Fibroblast of gingiva (primary cell): Measurements from ENCODE around the gene ST7.

Experiments
- DNase-seq: peaks from one replicate; pipeline ENCODE4 v3.0.0-alpha.2; 2011; ENCODE audit warnings: low read depth

Gene ST7

GRCh38 chr7:117130262-117130661 lies 177.0 kb downstream of the ST7 start:
- DNase-seq = no peak

GRCh38 chr7:117132321-117133120 lies 179.2 kb downstream of the ST7 start:
- DNase-seq = peak; percentile 76

DNA sequence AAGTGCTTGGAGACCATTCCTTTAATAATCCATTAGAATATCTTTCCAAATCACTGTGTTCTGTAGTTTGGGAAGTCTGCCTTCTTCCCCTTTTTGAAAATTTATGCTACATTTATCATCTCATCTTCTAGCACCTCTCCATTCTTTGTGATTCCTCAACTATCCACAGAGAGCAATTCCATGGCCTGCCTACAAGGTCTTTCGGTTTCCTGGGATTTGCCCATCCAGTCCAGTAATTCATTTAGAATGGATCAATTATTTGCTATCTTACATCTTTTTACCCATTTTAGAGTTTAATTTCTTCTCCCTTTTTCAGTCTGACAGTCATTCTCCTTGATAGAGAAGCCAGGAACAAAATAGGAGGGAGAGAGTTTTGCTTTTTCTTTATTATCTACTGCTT lies 179.8 kb downstream of the ST7 start:
- DNase-seq = no peak

GRCh38 chr7:117134411-117134810 lies 181.1 kb downstream of the ST7 start:
- DNase-seq = no peak

GRCh38 chr7:117134889-117135552 lies 181.7 kb downstream of the ST7 start:
- no peak for DNase-seq

DNA sequence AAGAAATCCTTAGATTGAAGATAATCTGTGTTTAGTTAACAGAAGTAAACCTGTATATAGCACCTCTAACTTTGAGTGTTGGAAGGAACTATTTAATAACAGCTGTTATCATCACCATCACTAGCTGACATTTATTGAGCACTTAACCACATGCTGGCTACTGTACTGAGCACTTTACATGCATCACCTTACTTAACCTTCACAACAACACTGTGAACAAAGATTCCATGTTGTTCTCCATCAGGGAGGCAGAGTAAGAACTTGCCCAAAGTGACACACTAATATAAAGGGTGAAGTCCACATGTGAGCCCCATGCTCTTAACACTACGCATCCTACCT lies 182.2 kb downstream of the ST7 start:
- no peak for DNase-seq

- DNase-seq = no peak
Observed at GRCh38 chr7:117137868-117138267, 184.6 kb downstream of the ST7 start.

DNA sequence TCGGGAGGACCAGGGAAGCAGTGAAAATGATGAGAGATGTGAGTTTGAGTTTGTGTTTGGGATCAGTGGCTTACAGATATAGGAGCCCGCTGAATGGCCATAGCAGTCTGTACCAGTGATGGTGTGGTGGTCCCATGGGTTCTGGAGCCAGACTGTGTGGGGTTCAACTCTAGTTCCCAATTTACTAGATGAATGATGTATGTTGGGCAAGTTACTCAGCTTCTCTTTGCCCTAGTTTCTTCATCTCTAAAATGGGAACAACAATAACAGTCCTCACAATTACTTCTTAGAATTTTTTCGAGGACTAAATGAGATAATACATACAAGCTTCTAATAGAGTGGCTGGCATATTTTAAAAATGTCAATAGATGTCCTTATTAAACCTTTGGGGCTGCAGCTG lies 185.2 kb downstream of the ST7 start:
- DNase-seq = no peak

- DNase-seq = no peak
Observed at GRCh38 chr7:117138981-117139380, 185.7 kb downstream of the ST7 start.

- DNase-seq = no peak
Observed at GRCh38 chr7:117139397-117139984, 186.2 kb downstream of the ST7 start.

- no peak for DNase-seq
Observed at GRCh38 chr7:117140921-117141320, 187.6 kb downstream of the ST7 start.

- DNase-seq = no peak
Observed at GRCh38 chr7:117143066-117143465, 189.8 kb downstream of the ST7 start.

GRCh38 chr7:117143580-117143979 lies 190.3 kb downstream of the ST7 start:
- DNase-seq = no peak

DNA sequence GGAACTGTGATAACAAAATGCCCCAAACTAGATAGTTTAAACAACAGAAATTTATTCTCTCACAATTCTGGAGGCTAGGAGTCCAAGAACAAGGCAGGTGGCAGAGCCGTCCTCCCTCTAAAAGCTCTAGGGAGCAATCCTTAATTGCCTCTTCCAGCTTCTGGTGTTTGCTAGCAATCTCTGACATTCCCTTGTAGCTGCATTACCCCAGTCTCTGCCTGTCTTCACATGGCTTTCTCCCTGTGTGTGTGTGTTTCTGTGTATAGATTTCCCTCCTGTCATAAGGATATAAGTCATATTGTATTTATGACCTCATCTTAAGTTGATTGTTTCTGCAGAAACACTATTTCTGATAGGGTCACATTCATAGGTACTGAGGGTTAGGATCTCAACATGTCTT lies 192.0 kb downstream of the ST7 start:
- no peak for DNase-seq

DNA sequence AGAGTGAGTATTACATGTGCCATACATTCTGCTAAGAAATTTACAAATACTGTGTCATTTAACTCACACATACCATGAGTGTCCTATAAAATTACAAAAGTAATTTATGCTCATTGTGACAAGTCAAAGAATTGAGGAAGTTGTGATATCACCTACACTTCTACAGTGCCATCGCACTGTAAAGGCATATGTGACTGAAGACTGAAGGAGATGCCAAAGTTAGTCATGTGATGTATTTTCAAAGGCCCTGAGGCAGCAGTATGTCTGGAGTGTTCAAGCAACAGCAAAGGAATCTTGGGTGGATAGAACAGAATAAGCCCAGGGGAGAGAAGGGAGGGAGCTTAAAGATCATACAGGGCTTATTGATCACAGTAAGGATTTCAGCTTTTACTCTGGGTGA lies 192.8 kb downstream of the ST7 start:
- no peak for DNase-seq

DNA sequence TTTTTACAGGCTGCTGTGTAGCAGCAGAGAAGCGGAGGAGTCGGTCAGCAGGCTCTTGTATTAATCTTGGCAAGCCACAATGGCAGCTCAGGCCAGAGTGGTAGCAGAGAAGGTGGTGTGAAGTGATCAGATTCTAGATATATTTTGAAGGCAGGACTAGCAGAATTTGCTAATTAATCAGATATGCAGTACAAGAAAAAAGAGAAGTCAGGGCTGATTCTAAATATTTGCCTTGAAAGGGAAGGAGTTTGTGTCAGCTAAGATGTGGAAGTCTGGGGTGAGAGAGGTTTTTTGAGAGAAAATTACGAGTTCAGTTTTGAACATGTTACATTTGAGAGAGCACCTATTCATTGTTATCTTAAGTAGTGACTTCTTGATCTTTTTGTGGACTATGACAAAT lies 193.2 kb downstream of the ST7 start:
- no peak for DNase-seq

GRCh38 chr7:117148971-117149370 lies 195.7 kb downstream of the ST7 start:
- no peak for DNase-seq

- no peak for DNase-seq
Observed at GRCh38 chr7:117149692-117150091, 196.4 kb downstream of the ST7 start.

GRCh38 chr7:117152213-117153007 lies 199.1 kb downstream of the ST7 start:
- no peak for DNase-seq

DNA sequence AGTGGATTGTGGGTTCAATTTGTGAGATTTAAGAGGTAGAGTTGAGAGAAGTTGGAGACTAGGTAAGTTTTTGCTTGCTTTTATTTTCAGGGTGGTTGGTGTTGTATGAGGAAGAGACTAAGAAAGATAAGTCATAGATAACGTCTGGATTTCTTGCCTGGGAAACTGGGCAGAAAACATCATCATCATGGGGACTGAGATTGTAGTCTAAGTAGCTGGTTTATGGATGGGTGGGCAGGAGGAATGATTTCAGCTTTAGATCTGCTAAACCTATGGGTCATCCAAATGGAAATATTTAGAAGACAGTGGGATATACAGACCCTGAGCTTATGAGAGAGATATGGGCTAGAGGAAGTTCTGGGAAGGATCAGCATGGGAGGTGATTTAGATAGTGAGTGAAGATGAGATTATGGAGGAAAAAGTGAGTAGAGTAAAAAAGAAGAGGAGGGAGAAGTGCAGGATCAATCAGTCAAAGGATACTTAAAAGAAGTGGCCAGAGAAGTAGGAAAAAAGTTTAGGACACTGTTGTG lies 199.8 kb downstream of the ST7 start:
- no peak for DNase-seq

DNA sequence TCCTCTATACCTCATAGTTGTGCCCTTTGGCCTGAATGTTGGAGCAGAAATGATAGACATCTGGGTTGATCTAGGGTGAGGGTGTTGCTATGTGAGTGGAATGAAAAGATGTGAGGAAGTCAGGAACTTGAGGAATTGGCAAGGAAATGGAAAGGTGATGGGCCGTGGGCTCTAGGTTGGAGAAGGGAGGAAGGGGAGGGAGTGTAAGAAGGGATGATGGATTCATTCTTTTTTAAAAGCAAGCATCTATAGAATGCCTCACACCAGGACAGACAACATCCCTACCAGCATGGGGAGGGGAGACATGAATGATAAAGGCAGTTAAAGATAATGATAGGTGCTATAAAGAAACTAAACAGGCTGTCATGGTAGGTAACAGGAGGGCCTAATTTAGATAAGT lies 201.4 kb downstream of the ST7 start:
- no peak for DNase-seq

DNA sequence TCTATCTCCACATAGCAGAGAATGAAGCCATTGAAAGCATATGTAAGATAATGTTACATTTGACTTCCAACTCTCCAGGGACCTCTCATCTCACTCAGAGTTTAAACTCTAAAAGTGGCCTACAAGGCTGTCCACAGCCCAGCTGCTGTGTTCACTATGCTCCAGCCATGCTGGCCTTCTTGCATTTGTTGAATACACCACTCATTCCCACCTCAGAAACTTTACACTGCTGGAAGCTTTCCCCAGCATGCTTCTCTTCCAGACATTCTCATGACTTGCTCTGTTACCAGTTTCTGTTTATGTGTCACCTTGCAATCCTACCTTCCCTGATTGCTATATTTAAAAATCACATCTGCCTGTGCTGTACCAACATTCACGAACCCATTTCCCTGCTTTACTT lies 202.4 kb downstream of the ST7 start:
- DNase-seq = peak; percentile 21
